GM21367 (cell line): Measurements from ENCODE around the gene TECTB.

Source experiments
- ATAC-seq: cut with Tn5 transposase; IDR thresholded peaks from one replicate; pipeline ENCODE4 v1.9.1; 2021; ENCODE audit not compliant: unreplicated experiment

Gene TECTB

GRCh38 chr10:112274831-112275230, 8.4 kb upstream of the TECTB start:
- ATAC-seq, result no peak

DNA sequence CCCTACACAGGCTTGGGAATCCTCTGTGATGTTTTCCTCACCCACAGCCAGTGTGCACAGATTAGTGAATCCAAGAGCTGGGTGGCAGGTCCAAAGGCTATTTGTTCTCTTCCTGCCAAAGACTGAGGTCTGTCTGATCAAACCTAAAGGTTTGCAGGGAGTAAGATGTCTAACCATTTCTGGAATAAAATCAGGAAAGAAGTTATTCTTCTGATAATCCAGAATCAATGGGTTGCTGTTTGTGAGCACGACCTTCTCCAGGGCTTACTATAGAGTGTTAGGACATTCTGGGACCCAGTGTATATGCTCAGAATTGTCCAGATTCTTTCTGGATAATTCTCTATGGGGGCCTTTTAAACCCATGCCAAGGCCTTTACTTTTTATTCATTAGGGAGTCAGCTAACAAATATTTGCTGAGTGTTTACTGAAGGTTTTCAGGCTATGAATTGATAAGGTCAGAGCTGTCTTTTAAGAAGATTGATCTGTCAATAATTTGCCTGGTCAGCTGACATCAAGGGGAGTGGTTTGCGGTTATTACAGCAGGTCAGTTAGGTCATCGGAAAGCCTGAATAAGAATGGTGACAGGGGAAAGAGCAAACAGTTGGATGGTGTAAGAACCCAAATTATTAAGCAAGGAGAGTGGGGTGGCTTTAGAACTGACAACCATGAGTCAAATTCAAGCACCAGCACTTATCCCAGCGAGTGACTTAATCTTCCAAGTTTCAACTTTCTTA, 7.5 kb upstream of the TECTB start:
- no peak for ATAC-seq

GRCh38 chr10:112278871-112279270, 4.3 kb upstream of the TECTB start:
- ATAC-seq, result no peak

GRCh38 chr10:112279433-112279832, 3.8 kb upstream of the TECTB start:
- ATAC-seq, result no peak

DNA sequence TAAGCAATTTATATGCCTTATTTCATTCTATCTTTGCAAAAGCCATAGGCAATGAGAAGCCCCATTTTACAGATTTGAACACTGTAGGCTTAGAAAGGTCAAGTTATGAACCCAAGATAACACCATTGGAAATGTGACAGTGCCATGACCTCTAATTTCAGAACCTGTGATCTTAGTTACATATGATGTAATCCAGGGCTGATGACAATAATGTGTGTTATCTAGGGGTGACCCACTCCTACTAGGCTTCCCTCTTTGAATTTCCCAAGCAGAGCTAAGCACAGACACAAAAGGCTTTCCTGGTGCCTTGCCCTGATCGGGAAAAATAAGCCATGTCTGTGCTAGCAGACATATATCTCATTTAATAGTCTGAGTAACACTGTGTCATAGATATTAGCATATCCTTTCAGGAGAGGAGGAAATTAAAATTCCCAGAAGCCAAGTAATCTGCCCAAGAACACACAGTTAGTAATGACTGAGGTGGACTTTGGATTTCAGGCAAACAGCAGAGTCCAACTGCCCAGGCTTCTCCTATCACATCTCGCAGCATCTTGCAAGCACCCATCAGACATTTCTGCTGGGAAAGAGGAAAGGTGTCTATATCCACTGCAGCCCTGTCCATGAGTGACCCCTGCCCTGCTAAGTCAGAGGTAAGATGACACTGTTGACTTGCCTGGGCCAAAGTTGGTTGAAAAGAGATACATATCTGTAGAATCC, 2.8 kb upstream of the TECTB start:
- no peak for ATAC-seq

DNA sequence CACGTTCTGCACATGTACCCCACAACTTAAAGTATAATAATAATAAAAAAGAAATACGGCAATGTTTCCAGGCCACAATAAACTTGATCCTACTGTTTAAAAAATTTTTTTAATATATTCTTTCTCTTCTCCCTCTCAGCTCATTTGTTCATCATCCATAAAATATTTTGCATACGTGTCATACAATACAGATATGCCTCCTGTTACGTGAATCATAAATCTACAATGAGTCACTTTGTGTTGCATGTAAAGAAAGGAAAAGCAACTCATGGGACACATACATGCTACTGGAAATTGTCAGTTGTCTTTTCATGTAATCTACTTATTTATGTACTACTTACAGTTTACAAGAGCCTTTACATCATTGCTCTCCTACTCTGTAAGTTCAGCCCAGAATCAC, 1.1 kb upstream of the TECTB start:
- no peak for ATAC-seq

DNA sequence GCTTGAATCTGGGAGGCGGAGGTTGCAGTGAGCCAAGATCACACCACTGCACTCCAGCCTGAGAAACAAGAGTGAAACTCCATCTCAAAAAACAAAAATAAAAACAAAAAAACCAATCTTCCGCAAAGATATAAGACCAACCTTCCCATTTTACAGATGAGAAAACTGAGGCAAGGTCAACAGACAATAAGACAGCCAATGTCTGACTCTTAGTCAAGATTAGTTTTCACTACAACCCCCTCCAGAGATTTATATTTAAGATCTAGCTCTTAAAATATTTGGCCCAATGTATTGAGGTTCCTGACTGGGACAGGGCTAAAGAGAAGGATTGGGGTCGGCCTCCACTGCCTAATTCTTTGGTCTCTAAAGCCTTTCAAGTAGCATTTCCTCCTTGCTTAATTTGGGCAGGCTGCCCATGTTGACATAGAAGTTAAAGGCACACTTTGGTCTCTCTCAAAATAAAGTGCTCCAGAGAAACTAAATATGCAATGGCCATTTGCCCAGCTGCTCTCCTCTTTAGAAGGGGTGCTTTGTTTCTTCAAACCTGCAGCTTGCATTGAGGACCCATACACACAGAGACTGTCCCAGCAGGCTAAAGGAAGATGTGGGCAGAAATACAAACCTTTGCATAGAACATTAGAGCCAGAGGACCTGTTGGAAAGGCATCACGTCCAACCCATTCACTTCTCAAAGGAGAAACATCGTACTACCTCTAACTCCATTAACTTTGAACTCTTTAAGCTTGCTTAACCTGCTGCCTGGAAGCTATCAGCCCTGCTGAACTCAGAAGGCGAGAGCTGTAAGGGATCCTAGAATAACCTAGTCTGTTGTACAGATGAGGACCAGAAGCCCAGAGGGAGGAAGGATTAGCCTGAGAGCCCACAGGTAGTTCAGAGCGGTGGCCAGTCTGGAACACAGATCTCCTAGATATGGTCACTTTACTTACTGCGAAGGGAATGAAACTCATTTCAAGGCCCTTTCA, 3.9 kb downstream of the TECTB start:
- ATAC-seq, result no peak

DNA sequence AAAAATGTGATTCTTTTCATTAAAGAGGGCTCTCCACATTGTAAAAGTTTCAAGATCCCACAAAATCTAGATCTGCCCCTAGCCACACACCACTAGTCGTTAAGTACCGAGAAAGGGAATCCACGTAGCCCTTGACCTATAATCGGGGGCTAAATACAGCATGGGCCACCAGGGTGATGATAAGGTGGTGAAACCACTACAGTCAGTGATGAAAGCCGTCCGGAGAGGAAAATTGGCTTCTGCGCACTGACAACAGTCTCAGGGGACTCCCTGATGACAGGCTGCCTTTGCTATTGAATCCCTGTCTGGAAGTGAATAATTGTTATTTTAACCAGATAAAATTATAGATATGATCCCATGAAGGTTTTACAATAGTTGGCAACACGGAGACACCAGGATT, 4.6 kb downstream of the TECTB start:
- no peak for ATAC-seq

GRCh38 chr10:112288486-112288885, 5.3 kb downstream of the TECTB start:
- ATAC-seq, result no peak

DNA sequence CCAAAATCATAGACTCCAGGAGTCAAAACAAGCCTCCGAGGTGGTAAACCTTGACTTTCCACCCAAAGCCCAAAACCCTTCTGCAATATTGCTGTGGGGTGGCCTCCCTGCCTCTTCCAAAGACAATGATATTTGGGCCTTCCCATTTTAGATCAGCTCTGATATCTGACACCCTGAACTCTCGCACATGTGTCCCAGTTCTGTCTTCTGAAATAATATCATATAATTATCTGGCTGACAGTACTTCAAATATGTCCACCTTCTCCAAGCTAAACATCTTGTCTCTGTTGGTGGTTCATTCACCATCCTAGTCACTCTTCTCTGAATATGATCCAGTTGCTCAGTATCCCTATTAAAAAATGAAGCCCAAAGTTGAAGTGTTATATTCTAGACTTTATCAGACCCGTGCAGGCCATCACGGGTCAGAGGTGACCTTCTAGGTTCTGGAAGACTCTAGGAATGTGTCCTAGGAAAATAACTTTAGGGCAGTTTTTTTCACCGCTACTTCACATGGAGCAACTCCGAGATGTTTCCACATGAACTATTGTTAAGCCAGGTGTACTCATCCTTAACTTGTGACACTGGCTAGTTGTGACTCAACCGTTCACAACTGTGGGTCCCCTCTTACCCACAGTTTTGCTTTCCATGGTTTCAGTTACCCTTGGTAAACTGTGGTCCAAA, 6.3 kb downstream of the TECTB start:
- ATAC-seq, result no peak

DNA sequence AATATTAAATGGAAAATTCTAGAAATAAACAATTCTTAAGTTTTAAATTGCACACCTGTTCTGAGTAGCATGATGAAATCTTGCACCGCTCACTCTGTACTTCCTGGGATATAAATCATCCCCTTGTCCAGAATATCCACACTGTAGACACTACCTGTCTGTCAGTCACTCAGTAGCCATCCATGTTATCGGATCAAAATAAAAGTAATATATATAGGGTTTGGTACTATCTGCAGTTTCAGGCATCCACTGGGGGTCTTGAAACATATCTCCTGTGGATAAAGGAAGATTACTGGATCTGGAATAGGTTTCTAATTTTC, 6.8 kb downstream of the TECTB start:
- no peak for ATAC-seq

- ATAC-seq, result no peak
Measured at GRCh38 chr10:112294169-112294568, 11.0 kb downstream of the TECTB start.

GRCh38 chr10:112295853-112296830, 12.9 kb downstream of the TECTB start:
- ATAC-seq, result no peak

DNA sequence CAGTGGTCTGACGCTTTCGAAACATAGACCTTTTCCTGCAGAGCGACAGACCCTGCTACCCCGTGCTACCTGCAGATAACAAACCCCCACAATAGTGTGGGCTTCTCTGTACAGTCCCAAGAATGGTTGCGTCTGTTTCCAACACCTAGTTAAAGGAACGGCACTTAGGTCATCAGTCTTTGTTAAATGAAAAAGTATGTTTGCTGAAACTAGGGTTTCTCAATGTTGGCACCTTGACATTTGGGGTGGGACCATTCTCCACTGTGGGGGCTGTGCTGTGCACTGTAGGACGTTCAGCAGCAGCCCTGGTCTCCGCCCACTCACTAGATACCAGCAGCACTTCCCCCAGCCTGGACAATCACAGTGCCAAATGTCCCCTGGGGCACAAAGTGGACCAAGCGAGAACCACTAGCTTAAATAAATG, 13.7 kb downstream of the TECTB start:
- no peak for ATAC-seq

GRCh38 chr10:112298581-112298980, 15.4 kb downstream of the TECTB start:
- ATAC-seq, result no peak

DNA sequence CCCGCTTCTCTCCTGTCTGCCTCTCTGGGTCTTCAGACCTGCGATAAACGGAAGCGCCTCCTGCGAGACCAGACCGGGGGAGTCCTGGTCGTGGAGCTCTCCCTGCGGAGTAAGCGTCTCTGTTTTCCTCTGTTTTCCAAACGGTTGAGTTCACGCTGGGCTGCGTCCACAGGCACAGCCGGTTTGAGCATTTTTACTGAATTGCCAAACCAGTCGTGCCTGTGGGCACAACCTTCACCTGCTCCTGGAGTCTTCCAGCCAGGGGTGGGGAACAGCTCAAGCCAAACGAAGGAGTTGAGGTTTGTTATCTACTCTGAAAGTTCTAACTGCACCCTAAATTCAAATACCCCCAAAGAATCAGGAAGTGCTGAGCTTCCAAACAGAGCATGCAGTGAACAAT, 16.3 kb downstream of the TECTB start:
- no peak for ATAC-seq

GRCh38 chr10:112302335-112302734, 19.1 kb downstream of the TECTB start:
- no peak for ATAC-seq

- ATAC-seq, result no peak
Measured at GRCh38 chr10:112303528-112303927, 20.3 kb downstream of the TECTB start.

- no peak for ATAC-seq
Measured at GRCh38 chr10:112304267-112304859, 21.2 kb downstream of the TECTB start.
